Measurements from ENCODE around the gene ATP9A.
"Not testable (repeated sequence)": the region's sequence is repeated elsewhere in the genome, so short reads cannot be mapped to it uniquely, and the experiment has no call there.

The ATP9A gene

DNA sequence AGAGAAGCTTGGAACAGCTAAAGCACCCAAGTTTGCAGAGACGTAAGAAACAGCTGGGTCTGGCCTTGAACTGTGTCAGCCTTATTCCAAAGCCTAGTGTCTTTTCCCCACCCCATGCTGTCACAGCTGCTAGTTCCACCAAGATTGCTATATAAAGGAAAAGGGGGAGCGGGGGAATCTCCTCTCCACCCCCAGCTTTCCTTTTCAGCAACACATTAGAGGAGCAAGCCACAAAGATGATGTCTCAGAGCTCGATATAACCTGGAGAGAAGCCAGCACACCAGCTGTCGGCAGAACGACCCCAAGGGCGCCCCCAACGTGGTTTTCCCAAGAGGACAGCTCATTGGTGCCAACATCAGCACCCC lies 36.5 kb downstream of the ATP9A start:
- DNase-seq (ENCODE audit: insufficient read length, low spot score): no peak
- FAIRE-seq: no peak

DNA sequence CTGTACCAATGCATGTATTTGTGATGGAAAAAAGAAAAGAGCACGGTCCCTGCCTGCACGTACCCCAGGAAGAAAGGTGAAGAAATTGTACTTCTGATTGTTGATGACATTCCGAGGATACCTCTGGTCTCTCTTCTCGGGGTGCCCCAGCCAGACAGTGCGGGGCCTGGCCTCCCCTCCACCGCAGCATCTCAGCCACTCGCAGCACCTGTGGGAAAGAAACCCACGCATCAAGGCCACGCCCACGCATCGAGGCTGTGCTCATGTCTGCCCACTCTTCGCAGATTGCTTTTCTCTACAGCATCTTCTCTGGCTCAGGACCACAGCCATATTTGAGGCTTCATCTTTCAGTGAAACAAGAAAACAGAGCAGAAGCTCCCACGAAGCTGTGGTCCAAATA lies 38.4 kb downstream of the ATP9A start:
- FAIRE-seq (no peak), DNase-seq (ENCODE audit: insufficient read length, low spot score) (no peak)

GRCh38 chr20:51728737-51729136 lies 39.5 kb downstream of the ATP9A start:
- DNase-seq (ENCODE audit: insufficient read length, low spot score) (no peak), FAIRE-seq (no peak)

DNA sequence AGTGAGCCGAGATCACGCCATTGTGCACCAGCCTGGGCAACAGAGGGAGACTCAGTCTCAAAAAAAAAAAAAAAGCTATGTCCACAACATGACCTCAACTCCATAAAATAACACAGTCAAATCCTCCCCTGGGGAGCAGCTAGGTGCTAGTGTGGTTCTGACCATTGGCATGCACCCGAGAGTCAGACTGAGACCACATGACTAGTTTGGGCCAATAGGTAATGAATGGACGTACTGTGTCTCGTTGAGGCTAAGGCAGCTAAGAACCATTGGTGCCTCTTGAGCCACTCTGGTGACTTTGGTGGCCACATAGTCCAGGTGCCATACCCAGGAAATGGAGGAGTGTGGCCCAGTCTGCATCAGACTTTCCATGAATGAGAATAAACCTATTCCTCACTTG lies 40.3 kb downstream of the ATP9A start:
- DNase-seq (ENCODE audit: insufficient read length, low spot score) (no peak), FAIRE-seq (peak; percentile 20)

GRCh38 chr20:51725584-51726176 lies 42.5 kb downstream of the ATP9A start:
- FAIRE-seq: no peak
- DNase-seq (ENCODE audit: insufficient read length, low spot score): no peak

DNA sequence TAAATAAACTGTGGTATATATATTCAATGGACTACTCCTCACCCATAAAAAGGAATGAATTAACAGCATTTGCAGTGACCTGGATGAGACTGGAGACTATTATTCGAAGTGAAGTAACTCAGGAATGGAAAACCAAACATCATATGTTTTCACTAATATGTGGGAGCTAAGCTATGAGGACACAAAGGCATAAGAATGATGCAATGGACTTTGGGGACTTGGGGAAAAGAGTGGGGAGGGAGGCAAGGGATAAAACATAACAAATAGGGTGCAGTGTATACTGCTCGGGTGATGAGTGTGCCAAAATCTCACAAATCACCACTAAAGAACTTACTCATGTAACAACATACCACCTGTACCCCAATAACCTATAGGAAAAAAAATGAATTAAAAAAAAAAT lies 45.2 kb downstream of the ATP9A start:
- DNase-seq (ENCODE audit: insufficient read length, low spot score); FAIRE-seq: not testable (repeated sequence)

GRCh38 chr20:51722246-51722645 lies 45.9 kb downstream of the ATP9A start:
- DNase-seq (ENCODE audit: insufficient read length, low spot score); FAIRE-seq: not testable (repeated sequence)

DNA sequence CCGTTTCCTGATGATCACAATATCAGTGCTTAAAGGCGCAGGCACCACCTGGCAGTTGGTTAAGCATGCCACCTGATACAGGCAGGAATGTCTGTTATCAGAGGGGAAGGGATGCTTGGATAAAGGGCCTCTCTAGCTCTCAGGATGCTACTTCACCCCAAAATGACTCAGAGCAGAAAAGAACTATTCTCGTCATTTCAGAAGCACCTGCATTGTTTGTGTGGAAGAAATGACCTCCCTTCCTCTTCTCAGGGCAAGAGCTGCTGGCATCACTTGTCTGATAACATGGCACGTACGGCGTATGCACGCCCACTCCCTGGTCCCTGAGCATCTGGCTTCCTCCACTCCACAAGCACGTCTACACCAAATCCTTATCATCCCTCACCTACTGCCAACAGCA lies 47.3 kb downstream of the ATP9A start:
- DNase-seq (ENCODE audit: insufficient read length, low spot score) (no peak), FAIRE-seq (peak; percentile 36)

GRCh38 chr20:51720384-51720783 lies 47.8 kb downstream of the ATP9A start:
- FAIRE-seq (no peak), DNase-seq (ENCODE audit: insufficient read length, low spot score) (no peak)

DNA sequence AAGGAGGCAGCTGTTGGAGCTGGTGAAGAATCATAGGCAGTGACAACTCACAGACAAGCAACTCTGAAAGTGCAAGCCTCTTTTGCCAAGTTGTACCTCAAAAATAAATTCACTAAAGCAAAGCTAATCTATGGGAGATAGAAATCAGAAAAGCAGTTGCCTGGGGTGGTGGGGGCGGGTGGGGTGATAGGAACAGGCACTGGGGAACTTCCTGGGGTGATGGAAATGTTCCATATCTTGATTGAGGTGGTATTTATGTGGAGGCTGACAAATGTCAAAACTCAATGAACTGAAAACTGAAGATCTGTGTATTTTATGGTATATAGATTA lies 52.4 kb downstream of the ATP9A start:
- no peak for DNase-seq (ENCODE audit: insufficient read length, low spot score)
- FAIRE-seq: peak; percentile 36

DNA sequence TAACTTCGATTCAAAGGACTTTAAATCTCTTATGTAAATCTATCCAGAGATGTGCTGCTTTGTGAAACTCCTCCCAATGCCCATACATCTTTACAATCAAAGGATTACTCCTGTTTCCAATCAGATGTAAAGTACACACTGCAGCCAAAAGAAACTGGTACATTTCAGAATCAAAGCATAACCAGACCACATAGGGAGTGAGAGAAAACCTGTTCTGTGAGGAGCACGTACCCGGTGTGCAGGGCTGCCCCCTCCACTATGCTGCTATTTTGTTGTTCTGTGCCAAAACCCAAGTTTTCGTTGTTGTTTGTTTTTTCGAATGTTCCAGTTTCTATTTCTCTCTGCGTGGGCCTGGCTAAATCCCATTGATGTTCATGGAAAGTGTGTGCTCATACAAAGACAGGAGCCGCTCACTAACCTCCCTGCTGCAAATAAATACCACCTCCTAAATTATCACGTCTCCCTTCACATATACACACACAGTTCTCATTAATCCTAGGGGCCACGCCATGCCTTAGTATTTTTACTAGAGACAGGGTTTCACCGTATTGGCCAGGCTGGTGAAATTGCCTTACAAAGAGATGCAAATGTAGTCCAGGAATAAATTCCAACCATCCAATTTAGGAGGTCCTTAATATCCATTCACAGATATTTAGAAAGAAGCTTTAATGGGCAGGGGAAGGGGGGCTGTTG lies 52.9 kb downstream of the ATP9A start:
- FAIRE-seq: peak; percentile 42
- no peak for DNase-seq (ENCODE audit: insufficient read length, low spot score)

- no peak for DNase-seq (ENCODE audit: insufficient read length, low spot score)
Measured at GRCh38 chr20:51713213-51713598, 55.0 kb downstream of the ATP9A start.

GRCh38 chr20:51712501-51713212 lies 55.5 kb downstream of the ATP9A start:
- peak; percentile 90 for DNase-seq (ENCODE audit: insufficient read length, low spot score)
- FAIRE-seq: no peak

More at GRCh38 chr20:51713213-51713598, 55.0 kb downstream of the ATP9A start:
- FAIRE-seq: peak; percentile 96

- peak; percentile 44 for FAIRE-seq
- DNase-seq (ENCODE audit: insufficient read length, low spot score): no peak
Measured at GRCh38 chr20:51711426-51711825, 56.8 kb downstream of the ATP9A start.

DNA sequence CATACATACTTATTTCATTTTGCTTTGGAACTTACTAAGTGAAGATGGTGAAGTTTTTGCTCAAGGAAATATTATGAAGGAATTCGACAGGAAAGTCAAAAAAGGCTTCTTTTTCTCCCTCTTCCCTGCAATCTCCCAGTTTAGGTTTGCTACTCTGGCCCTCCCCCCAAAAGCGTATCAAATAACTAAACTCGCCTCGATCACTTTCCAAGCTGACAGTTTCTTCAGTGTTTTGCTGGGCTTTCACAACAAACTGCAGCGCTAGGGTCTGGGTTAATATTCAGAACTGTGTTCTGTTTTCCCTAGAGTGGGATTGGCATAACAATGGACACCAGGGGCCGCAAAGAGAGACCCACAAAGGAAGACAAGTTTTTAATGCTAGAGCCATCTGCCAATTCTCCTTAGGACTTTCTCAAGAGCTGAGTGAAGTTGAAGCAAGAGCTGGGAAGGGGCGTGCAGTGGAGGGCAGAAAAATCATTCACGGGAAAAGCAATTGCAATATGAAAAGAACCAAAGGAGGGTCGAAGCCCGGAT lies 57.8 kb downstream of the ATP9A start:
- DNase-seq (ENCODE audit: insufficient read length, low spot score) (no peak), FAIRE-seq (no peak)

DNA sequence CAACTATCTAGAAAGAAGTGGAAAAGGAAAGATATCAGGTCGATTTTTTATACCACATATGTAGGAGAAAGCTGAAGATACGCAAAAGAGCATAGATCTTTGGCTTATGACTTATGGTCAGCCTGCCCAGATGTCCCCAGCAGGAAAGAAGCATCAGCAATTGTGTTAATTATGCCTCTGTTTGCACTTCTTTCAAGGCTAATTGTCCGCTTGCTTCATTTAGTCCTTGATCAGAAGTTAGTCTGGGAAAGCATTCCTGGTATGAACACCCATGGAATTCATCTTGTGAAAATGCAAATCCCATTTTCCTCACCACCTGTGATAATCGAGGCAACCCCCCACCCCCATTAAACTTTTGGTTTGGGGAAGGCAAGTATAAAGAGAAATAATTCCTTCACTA lies 62.8 kb downstream of the ATP9A start:
- FAIRE-seq: no peak
- DNase-seq (ENCODE audit: insufficient read length, low spot score): no peak

- FAIRE-seq (no peak), DNase-seq (ENCODE audit: insufficient read length, low spot score) (no peak)
Measured at GRCh38 chr20:51703400-51704287, 64.5 kb downstream of the ATP9A start.

GRCh38 chr20:51702556-51702955 lies 65.6 kb downstream of the ATP9A start:
- DNase-seq (ENCODE audit: insufficient read length, low spot score) (no peak), FAIRE-seq (no peak)

- DNase-seq (ENCODE audit: insufficient read length, low spot score): peak; percentile 86
- peak; percentile 26 for FAIRE-seq
Measured at GRCh38 chr20:51700809-51701285, 67.3 kb downstream of the ATP9A start.

DNA sequence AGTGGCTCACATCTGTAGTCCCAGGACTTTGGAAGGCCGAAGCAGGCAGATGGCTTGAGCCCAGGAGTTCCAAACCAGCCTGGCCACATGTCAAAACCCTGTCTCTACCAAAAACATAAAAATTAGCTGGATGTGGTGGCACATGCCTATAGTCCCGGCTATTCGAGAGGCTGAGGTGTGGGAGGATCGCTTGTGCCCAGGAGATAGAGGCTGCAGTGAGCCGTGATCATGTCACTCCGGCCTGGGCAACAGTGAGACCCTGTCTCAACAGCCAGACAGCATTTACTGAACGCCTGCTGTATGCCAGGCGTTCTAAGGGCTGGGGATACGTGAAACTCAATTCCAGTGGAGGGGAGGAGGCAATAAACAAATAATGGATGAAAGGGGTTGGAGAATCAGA lies 69.9 kb downstream of the ATP9A start:
- DNase-seq (ENCODE audit: insufficient read length, low spot score) (no peak), FAIRE-seq (no peak)
